Dendritic cell treated with granulocyte-macrophage colony-stimulating factor and Interleukin-4, amounts not matched to agents 40 ng/mL and 50 ng/mL, for 4 days (primary cell): Measurements from ENCODE around the gene GPR171.

ENCODE experiments used
- H3K27ac Mint-ChIP-seq: one replicate; pipeline ENCODE4 v1.8.0; 2022; ENCODE audit warnings: mild to moderate bottlenecking, mixed read lengths
- H3K27me3 Mint-ChIP-seq: one replicate; pipeline ENCODE4 v1.8.0; 2022; ENCODE audit warnings: mild to moderate bottlenecking, mixed read lengths
- H3K36me3 Mint-ChIP-seq: one replicate; pipeline ENCODE4 v1.8.0; 2022; ENCODE audit warnings: low read depth, mixed read lengths
- H3K4me1 Mint-ChIP-seq: one replicate; pipeline ENCODE4 v1.8.0; 2022; ENCODE audit warnings: low read depth, mixed read lengths
- H3K4me3 Mint-ChIP-seq: one replicate; pipeline ENCODE4 v1.8.0; 2022; ENCODE audit warnings: mild to moderate bottlenecking, moderate library complexity, mixed read lengths
- H3K9me3 Mint-ChIP-seq: one replicate; pipeline ENCODE4 v1.8.0; 2022; ENCODE audit warnings: mixed read lengths
- intact Hi-C: fragments of 100-400 bp; cut with micrococcal nuclease; formaldehyde crosslinking; loops from one replicate; pipeline ENCODE4 v1.15.0; 2022

GPR171 gene

GRCh38 chr3:151226088-151226563 lies 23.1 kb upstream of the GPR171 start:
- Mint-ChIP-seq H3K27me3 (no peaks in the 10 kb centered on the region), H3K36me3 (peaks cover 40% of the 10 kb centered on the region), H3K4me3 (no peak overlapping the region), H3K4me1 (peaks cover 66% of the 10 kb centered on the region), H3K9me3 (peaks cover 33% of the 10 kb centered on the region), H3K27ac (peak overlapping the region; percentile 49)
- intact Hi-C loops, result loop anchor here (5.0 kb wide), 2 partner anchors 616 to 691 kb away; no protein-coding TSS in a partner anchor

- Mint-ChIP-seq H3K36me3 (peaks cover 48% of the 10 kb centered on the region), H3K27me3 (no peaks in the 10 kb centered on the region), H3K4me3 (no peak overlapping the region), H3K27ac (peak overlapping the region; percentile 49), H3K4me1 (peaks cover 64% of the 10 kb centered on the region), H3K9me3 (peaks cover 41% of the 10 kb centered on the region)
- intact Hi-C loops, result loop anchor here (5.0 kb wide), 2 partner anchors 617 to 692 kb away; no protein-coding TSS in a partner anchor
Observed at GRCh38 chr3:151225040-151225975, 22.3 kb upstream of the GPR171 start.

- peak overlapping the region; percentile 49 for H3K27ac Mint-ChIP-seq
- H3K4me3 Mint-ChIP-seq, result no peak overlapping the region
- H3K27me3 Mint-ChIP-seq, result no peaks in the 10 kb centered on the region
- intact Hi-C loops, result no loop called here
- peaks cover 54% of the 10 kb centered on the region for H3K36me3 Mint-ChIP-seq
- H3K4me1 Mint-ChIP-seq, result peaks cover 56% of the 10 kb centered on the region
- peaks cover 42% of the 10 kb centered on the region for H3K9me3 Mint-ChIP-seq
Observed at GRCh38 chr3:151224268-151224866, 21.4 kb upstream of the GPR171 start.

- no peaks in the 10 kb centered on the region for H3K27me3 Mint-ChIP-seq
- H3K36me3 Mint-ChIP-seq, result peaks cover 56% of the 10 kb centered on the region
- no peak overlapping the region for H3K27ac Mint-ChIP-seq
- H3K9me3 Mint-ChIP-seq, result peaks cover 34% of the 10 kb centered on the region
- no peak overlapping the region for H3K4me3 Mint-ChIP-seq
- intact Hi-C loops, result no loop called here
- H3K4me1 Mint-ChIP-seq, result peaks cover 34% of the 10 kb centered on the region
Observed at GRCh38 chr3:151219056-151219455, 16.0 kb upstream of the GPR171 start.

- Mint-ChIP-seq H3K36me3 (peaks cover 60% of the 10 kb centered on the region), H3K9me3 (peaks cover 28% of the 10 kb centered on the region), H3K4me3 (no peak overlapping the region), H3K27ac (no peak overlapping the region), H3K4me1 (peaks cover 43% of the 10 kb centered on the region), H3K27me3 (no peaks in the 10 kb centered on the region)
- intact Hi-C loops, result no loop called here
Observed at GRCh38 chr3:151218136-151218535, 15.1 kb upstream of the GPR171 start.

GRCh38 chr3:151216641-151217607 lies 13.9 kb upstream of the GPR171 start:
- Mint-ChIP-seq H3K36me3 (peaks cover 51% of the 10 kb centered on the region), H3K4me3 (no peak overlapping the region), H3K27me3 (no peaks in the 10 kb centered on the region), H3K4me1 (peaks cover 49% of the 10 kb centered on the region), H3K27ac (peak overlapping the region; percentile 73), H3K9me3 (peaks cover 17% of the 10 kb centered on the region)
- intact Hi-C loops, result no loop called here

- peaks cover 60% of the 10 kb centered on the region for H3K4me1 Mint-ChIP-seq
- H3K36me3 Mint-ChIP-seq, result peaks cover 29% of the 10 kb centered on the region
- H3K4me3 Mint-ChIP-seq, result no peak overlapping the region
- H3K9me3 Mint-ChIP-seq, result no peaks in the 10 kb centered on the region
- intact Hi-C loops, result no loop called here
- H3K27me3 Mint-ChIP-seq, result no peaks in the 10 kb centered on the region
- H3K27ac Mint-ChIP-seq, result peak overlapping the region; percentile 41
Observed at GRCh38 chr3:151214459-151214858, 11.4 kb upstream of the GPR171 start.

GRCh38 chr3:151213881-151214280 lies 10.9 kb upstream of the GPR171 start:
- peaks cover 62% of the 10 kb centered on the region for H3K4me1 Mint-ChIP-seq
- peak overlapping the region; percentile 41 for H3K27ac Mint-ChIP-seq
- H3K27me3 Mint-ChIP-seq, result no peaks in the 10 kb centered on the region
- peaks cover 29% of the 10 kb centered on the region for H3K36me3 Mint-ChIP-seq
- intact Hi-C loops, result no loop called here
- H3K9me3 Mint-ChIP-seq, result no peaks in the 10 kb centered on the region
- no peak overlapping the region for H3K4me3 Mint-ChIP-seq

GRCh38 chr3:151213151-151213550 lies 10.1 kb upstream of the GPR171 start:
- Mint-ChIP-seq H3K4me1 (peaks cover 67% of the 10 kb centered on the region), H3K4me3 (no peak overlapping the region), H3K27me3 (no peaks in the 10 kb centered on the region)

GRCh38 chr3:151210676-151211381 lies 7.8 kb upstream of the GPR171 start:
- Mint-ChIP-seq H3K4me3 (no peak overlapping the region), H3K27ac (peak overlapping the region; percentile 72), H3K36me3 (peaks cover 20% of the 10 kb centered on the region), H3K4me1 (peaks cover 71% of the 10 kb centered on the region), H3K9me3 (no peaks in the 10 kb centered on the region), H3K27me3 (no peaks in the 10 kb centered on the region)
- intact Hi-C loops, result no loop called here

More at GRCh38 chr3:151213151-151213550, 10.1 kb upstream of the GPR171 start:
- Mint-ChIP-seq H3K27ac (peak overlapping the region; percentile 41), H3K9me3 (no peaks in the 10 kb centered on the region), H3K36me3 (peaks cover 29% of the 10 kb centered on the region)
- intact Hi-C loops, result no loop called here

GRCh38 chr3:151209654-151210053 lies 6.6 kb upstream of the GPR171 start:
- H3K9me3 Mint-ChIP-seq, result no peaks in the 10 kb centered on the region
- intact Hi-C loops, result loop anchor here (5.0 kb wide), 1 partner anchor 37 kb away; no protein-coding TSS in a partner anchor
- peak overlapping the region; percentile 72 for H3K27ac Mint-ChIP-seq
- no peak overlapping the region for H3K4me3 Mint-ChIP-seq
- H3K4me1 Mint-ChIP-seq, result peaks cover 67% of the 10 kb centered on the region
- no peaks in the 10 kb centered on the region for H3K27me3 Mint-ChIP-seq
- peaks cover 16% of the 10 kb centered on the region for H3K36me3 Mint-ChIP-seq

GRCh38 chr3:151206201-151206600 lies 3.2 kb upstream of the GPR171 start:
- no peaks in the 10 kb centered on the region for H3K9me3 Mint-ChIP-seq
- no peaks in the 10 kb centered on the region for H3K36me3 Mint-ChIP-seq
- no peak overlapping the region for H3K4me3 Mint-ChIP-seq
- intact Hi-C loops, result loop anchor here (5.0 kb wide), 1 partner anchor 34 kb away; no protein-coding TSS in a partner anchor
- peaks cover 45% of the 10 kb centered on the region for H3K4me1 Mint-ChIP-seq
- no peaks in the 10 kb centered on the region for H3K27me3 Mint-ChIP-seq
- H3K27ac Mint-ChIP-seq, result peak overlapping the region; percentile 67

GRCh38 chr3:151205482-151205881 lies 2.5 kb upstream of the GPR171 start:
- Mint-ChIP-seq H3K9me3 (no peaks in the 10 kb centered on the region), H3K27ac (no peak overlapping the region), H3K27me3 (no peaks in the 10 kb centered on the region), H3K36me3 (no peaks in the 10 kb centered on the region), H3K4me3 (no peak overlapping the region), H3K4me1 (peaks cover 38% of the 10 kb centered on the region)
- intact Hi-C loops, result loop anchor here (5.0 kb wide), 1 partner anchor 33 kb away; no protein-coding TSS in a partner anchor
